ENCODE results near the gene CHSY1. TPM values are rescaled to one million over a fixed set of nuclear protein-coding genes. Genes with fewer than 3 reads are reported as not detected.

CHSY1 gene
- total and polyA plus RNA-seq, 5 donors from 2014 or later = 2.4 to 24.8 (median 2.8) TPM

DNA sequence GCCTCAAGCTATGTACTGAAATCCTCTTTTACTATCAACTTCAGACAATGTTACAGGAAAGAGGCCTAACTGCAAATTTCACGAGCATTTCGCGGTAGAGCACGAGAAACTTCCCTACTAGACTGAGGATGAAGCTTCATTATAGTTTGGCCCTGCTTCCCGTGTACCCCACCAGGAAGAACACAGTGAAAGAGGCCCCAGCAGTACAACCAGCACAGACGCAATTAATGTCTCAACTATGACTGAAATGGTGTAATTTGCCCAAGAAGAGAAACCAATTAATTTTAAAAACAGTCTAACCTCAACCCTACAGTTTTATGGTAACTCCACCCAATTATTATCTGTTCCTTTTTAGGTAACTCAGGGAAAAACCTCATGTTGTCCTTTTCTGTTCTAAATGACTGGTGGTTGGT is 12.1 kb downstream of the CHSY1 start:
- Mint-ChIP-seq H3K4me3 (peak overlapping the region; percentile 66 to 75 (median 72)), H3K9me3 (no peaks in the 10 kb centered on the region), H3K36me3 (peaks cover 5% of the 10 kb centered on the region), H3K27ac (peak overlapping the region; percentile 90 to 91 (median 91)), H3K27me3 (peaks cover 4% of the 10 kb centered on the region), H3K4me1 (peaks cover 39 to 76% (median 58%) of the 10 kb centered on the region in 4 donors)
- DNase-seq = peak in 1 of 3 donors; percentile 62
- no peak for ATAC-seq (ENCODE audit: low read depth in 2 of 2)
- Histone ChIP-seq H3K9me3 (ENCODE audit: control insufficient read depth in 2 of 2, low read length in 2 of 2) (no peaks in the 10 kb centered on the region), H3K4me1 (ENCODE audit: control insufficient read depth, insufficient read depth, low read length, poor library complexity, severe bottlenecking) (peaks cover 62% of the 10 kb centered on the region), H3K27ac (ENCODE audit: insufficient read depth, low read length, poor library complexity, severe bottlenecking) (peak overlapping the region; percentile 74), H3K27me3 (ENCODE audit: control insufficient read depth, insufficient read depth, low read length) (no peaks in the 10 kb centered on the region), H3K36me3 (ENCODE audit: control insufficient read depth, insufficient read depth, low read length) (peaks cover 8% of the 10 kb centered on the region), H3K4me3 (ENCODE audit: low read depth, low read length) (peak overlapping the region; percentile 73)

DNA sequence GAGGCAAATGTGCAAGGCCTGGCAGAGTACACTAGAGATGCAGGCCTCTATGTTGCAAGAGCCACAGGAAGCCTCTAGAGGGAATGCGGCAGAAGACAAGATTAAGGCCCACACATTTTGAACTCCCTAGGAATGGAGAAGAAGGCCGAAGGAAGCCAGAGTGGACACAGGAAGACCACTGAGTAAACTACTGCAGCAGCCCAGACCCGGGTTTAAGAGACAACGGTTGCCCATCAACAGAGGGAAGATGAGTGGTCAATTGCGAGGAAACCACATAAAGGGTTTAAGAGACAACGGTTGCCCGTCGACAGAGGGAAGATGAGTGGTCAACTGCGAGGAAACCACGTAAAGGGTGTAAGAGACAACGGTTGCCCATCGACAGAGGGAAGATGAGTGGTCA is 14.6 kb downstream of the CHSY1 start:
- no peaks in the 10 kb centered on the region for H3K9me3 Mint-ChIP-seq
- H3K4me3 Mint-ChIP-seq = peak overlapping the region in 2 of 4 donors; percentile 24 to 47
- H3K27ac Mint-ChIP-seq = peak overlapping the region in 1 of 3 donors; percentile 65
- Histone ChIP-seq H3K27me3 (ENCODE audit: control insufficient read depth, insufficient read depth, low read length) (no peaks in the 10 kb centered on the region), H3K4me1 (ENCODE audit: control insufficient read depth, insufficient read depth, low read length, poor library complexity, severe bottlenecking) (peaks cover 37% of the 10 kb centered on the region), H3K27ac (ENCODE audit: insufficient read depth, low read length, poor library complexity, severe bottlenecking) (no peak overlapping the region), H3K36me3 (ENCODE audit: control insufficient read depth, insufficient read depth, low read length) (peaks cover 20% of the 10 kb centered on the region), H3K4me3 (ENCODE audit: low read depth, low read length) (no peak overlapping the region), H3K9me3 (ENCODE audit: control insufficient read depth in 2 of 2, low read length in 2 of 2) (no peaks in the 10 kb centered on the region)
- peaks cover 4% of the 10 kb centered on the region for H3K27me3 Mint-ChIP-seq
- peaks cover 22% of the 10 kb centered on the region for H3K36me3 Mint-ChIP-seq
- H3K4me1 Mint-ChIP-seq = peaks cover 36 to 69% (median 52%) of the 10 kb centered on the region in 4 donors
- DNase-seq = no peak
- ATAC-seq (ENCODE audit: low read depth in 2 of 2) = no peak

DNA sequence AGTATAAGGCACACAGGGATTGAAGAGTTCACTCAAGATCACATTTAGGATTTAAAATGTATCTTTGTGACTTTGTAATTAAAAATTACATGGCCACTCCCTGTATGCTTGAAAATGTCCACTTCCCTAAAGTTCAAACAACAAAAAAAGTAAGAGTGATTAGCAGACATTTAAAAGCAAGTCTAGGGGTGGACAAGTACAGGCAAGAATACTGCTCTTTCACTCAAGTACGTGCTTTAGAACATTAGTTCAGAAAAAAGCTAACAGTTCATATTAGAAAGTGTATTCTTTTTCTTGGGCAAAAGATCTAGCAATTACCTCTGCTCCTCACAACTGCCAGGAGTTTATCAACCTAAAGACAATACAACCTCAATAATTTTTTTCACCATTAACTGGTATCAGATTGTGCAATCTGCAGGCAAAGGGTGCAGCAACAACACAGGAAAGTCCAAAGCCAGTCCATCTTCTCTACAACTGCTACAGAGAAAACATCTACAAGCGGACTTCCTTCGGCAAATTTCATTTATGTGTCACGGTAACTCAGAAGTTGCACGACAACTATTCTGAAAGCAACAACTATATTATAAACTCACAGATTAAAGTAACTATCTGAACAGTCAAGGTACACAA is 18.1 kb downstream of the CHSY1 start:
- Mint-ChIP-seq H3K9me3 (peaks cover 0 to 6% (median 2%) of the 10 kb centered on the region in 7 donors), H3K27me3 (peaks cover 4% of the 10 kb centered on the region), H3K36me3 (peaks cover 34% of the 10 kb centered on the region), H3K4me3 (no peak overlapping the region), H3K27ac (peak overlapping the region in 1 of 3 donors; percentile 37), H3K4me1 (peaks cover 31 to 51% (median 41%) of the 10 kb centered on the region in 4 donors)
- ATAC-seq (ENCODE audit: low read depth in 2 of 2) (no peak), DNase-seq (no peak)
- Histone ChIP-seq H3K4me3 (ENCODE audit: low read depth, low read length) (no peak overlapping the region), H3K36me3 (ENCODE audit: control insufficient read depth, insufficient read depth, low read length) (peaks cover 26% of the 10 kb centered on the region), H3K27me3 (ENCODE audit: control insufficient read depth, insufficient read depth, low read length) (no peaks in the 10 kb centered on the region), H3K4me1 (ENCODE audit: control insufficient read depth, insufficient read depth, low read length, poor library complexity, severe bottlenecking) (peaks cover 8% of the 10 kb centered on the region), H3K9me3 (ENCODE audit: control insufficient read depth in 2 of 2, low read length in 2 of 2) (peaks cover 2 to 6% of the 10 kb centered on the region in 2 experiments), H3K27ac (ENCODE audit: insufficient read depth, low read length, poor library complexity, severe bottlenecking) (no peak overlapping the region)

DNA sequence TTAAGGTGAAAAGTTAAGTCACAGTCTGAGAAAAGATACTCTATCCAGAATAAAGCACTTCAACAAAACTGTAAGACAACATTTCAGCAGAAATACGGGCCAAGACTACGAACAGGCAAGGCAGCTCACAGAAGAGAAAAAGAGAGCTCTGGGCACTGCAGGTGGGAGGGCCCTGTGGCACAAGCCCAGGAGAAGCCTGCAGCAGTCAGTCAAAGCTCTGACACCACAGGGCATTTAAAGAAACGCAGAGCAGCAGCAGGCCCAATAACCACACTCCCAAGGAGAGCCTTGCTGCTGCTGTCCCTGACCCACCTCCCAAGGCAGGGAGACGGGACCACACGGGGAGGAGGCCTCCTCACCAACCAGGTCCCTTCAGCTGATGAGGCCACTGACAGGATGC is 19.2 kb downstream of the CHSY1 start:
- Mint-ChIP-seq H3K9me3 (peaks cover 0 to 15% (median 7%) of the 10 kb centered on the region in 7 donors), H3K4me3 (no peak overlapping the region), H3K27me3 (peaks cover 4% of the 10 kb centered on the region), H3K4me1 (peaks cover 30 to 45% (median 43%) of the 10 kb centered on the region in 4 donors), H3K36me3 (peaks cover 43% of the 10 kb centered on the region), H3K27ac (no peak overlapping the region)
- Histone ChIP-seq H3K27ac (ENCODE audit: insufficient read depth, low read length, poor library complexity, severe bottlenecking) (no peak overlapping the region), H3K4me1 (ENCODE audit: control insufficient read depth, insufficient read depth, low read length, poor library complexity, severe bottlenecking) (peaks cover 5% of the 10 kb centered on the region), H3K4me3 (ENCODE audit: low read depth, low read length) (no peak overlapping the region), H3K36me3 (ENCODE audit: control insufficient read depth, insufficient read depth, low read length) (peaks cover 30% of the 10 kb centered on the region), H3K9me3 (ENCODE audit: control insufficient read depth in 2 of 2, low read length in 2 of 2) (peaks cover 11 to 16% of the 10 kb centered on the region in 2 experiments), H3K27me3 (ENCODE audit: control insufficient read depth, insufficient read depth, low read length) (no peaks in the 10 kb centered on the region)
- ATAC-seq (ENCODE audit: low read depth in 2 of 2) = no peak
- DNase-seq = no peak

DNA sequence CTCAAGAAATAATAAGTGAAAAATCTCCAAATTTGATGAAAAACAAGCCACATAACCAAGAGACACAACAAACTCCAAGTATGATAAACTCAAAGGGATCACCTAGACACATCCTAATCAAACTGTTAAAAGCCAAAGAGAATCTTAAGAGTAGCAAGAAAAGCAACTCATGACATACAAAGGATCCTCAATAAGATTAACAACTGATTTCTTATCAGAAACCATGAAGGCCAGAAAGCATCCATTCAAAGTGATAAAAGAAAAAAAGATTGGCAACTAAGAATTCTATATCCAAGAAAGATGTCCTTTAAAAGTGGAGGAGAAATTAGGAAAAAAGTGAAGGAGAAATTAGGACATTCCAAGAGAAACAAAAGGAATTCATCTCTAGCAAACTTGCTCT is 23.5 kb downstream of the CHSY1 start:
- peak overlapping the region in 2 of 3 donors; percentile 23 to 64 for H3K27ac Mint-ChIP-seq
- no peak for DNase-seq

DNA sequence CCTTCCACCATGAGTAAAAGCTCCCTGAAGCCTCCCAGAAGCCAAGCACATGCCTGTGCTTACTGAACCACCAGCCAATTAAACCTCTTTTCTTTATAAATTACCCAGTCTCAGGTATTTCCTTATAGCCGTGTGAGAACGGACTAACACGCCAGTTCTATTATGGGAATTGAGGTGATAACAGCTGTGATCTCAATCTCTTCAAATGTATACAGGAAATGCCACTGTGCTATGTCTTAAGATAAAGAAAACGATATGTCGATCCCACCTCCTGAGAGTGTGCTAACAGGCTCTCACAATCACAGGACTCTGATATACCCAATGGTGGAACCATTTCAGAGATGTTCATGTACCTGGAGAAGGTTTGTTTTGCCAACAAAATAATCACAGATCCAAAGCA is 26.2 kb downstream of the CHSY1 start:
- Mint-ChIP-seq H3K27ac (peak overlapping the region in 2 of 3 donors; percentile 11 to 56), H3K9me3 (peaks cover 0 to 16% (median 7%) of the 10 kb centered on the region in 7 donors), H3K27me3 (no peaks in the 10 kb centered on the region), H3K4me3 (no peak overlapping the region), H3K4me1 (peaks cover 31 to 62% (median 55%) of the 10 kb centered on the region in 4 donors), H3K36me3 (peaks cover 44% of the 10 kb centered on the region)
- H3K4me1 ChIP-seq (ENCODE audit: control insufficient read depth, insufficient read depth, low read length, poor library complexity, severe bottlenecking) = no peaks in the 10 kb centered on the region
- no peak overlapping the region for H3K4me3 ChIP-seq (ENCODE audit: low read depth, low read length)
- H3K27ac ChIP-seq (ENCODE audit: insufficient read depth, low read length, poor library complexity, severe bottlenecking) = no peak overlapping the region
- DNase-seq (no peak), ATAC-seq (ENCODE audit: low read depth in 2 of 2) (no peak)
- H3K9me3 ChIP-seq (ENCODE audit: control insufficient read depth in 2 of 2, low read length in 2 of 2) = peaks cover 11 to 16% of the 10 kb centered on the region in 2 experiments
- no peaks in the 10 kb centered on the region for H3K27me3 ChIP-seq (ENCODE audit: control insufficient read depth, insufficient read depth, low read length)
- H3K36me3 ChIP-seq (ENCODE audit: control insufficient read depth, insufficient read depth, low read length) = peaks cover 9% of the 10 kb centered on the region

More for the DNA sequence above, 23.5 kb downstream of the CHSY1 start:
- Histone ChIP-seq H3K36me3 (ENCODE audit: control insufficient read depth, insufficient read depth, low read length) (peaks cover 13% of the 10 kb centered on the region), H3K9me3 (ENCODE audit: control insufficient read depth in 2 of 2, low read length in 2 of 2) (peaks cover 11 to 16% of the 10 kb centered on the region in 2 experiments), H3K27me3 (ENCODE audit: control insufficient read depth, insufficient read depth, low read length) (no peaks in the 10 kb centered on the region), H3K4me3 (ENCODE audit: low read depth, low read length) (no peak overlapping the region), H3K27ac (ENCODE audit: insufficient read depth, low read length, poor library complexity, severe bottlenecking) (no peak overlapping the region), H3K4me1 (ENCODE audit: control insufficient read depth, insufficient read depth, low read length, poor library complexity, severe bottlenecking) (peaks cover 4% of the 10 kb centered on the region)
- Mint-ChIP-seq H3K9me3 (peaks cover 0 to 16% (median 7%) of the 10 kb centered on the region in 7 donors), H3K4me3 (no peak overlapping the region), H3K4me1 (peaks cover 37 to 66% (median 54%) of the 10 kb centered on the region in 4 donors), H3K27me3 (no peaks in the 10 kb centered on the region), H3K36me3 (peaks cover 47% of the 10 kb centered on the region)
- no peak for ATAC-seq (ENCODE audit: low read depth in 2 of 2)

DNA sequence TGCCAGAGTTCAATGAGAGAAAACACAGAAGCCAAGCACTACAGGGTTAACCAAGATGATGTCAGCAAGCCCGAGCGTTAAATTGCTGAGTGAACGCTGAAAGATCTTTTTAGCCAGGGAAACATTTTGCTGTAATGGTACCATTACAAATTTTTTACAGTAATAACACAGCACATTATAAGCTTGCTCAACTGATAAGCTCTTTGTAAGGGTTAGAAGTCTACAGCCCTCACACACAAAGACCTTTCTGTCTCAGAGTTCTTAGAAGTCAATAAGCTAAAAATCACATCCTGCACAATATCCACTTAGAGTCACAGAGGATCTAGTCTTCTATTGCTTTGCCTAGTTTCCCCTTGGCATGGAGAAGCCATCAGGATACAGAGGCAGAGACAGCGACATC is 29.9 kb downstream of the CHSY1 start:
- peaks cover 38% of the 10 kb centered on the region for H3K36me3 Mint-ChIP-seq
- peak overlapping the region in 1 of 4 donors; percentile 47 for H3K4me3 Mint-ChIP-seq
- no peak for ATAC-seq (ENCODE audit: low read depth in 2 of 2)
- Histone ChIP-seq H3K4me3 (ENCODE audit: low read depth, low read length) (no peak overlapping the region), H3K4me1 (ENCODE audit: control insufficient read depth, insufficient read depth, low read length, poor library complexity, severe bottlenecking) (no peaks in the 10 kb centered on the region), H3K27ac (ENCODE audit: insufficient read depth, low read length, poor library complexity, severe bottlenecking) (no peak overlapping the region), H3K9me3 (ENCODE audit: control insufficient read depth in 2 of 2, low read length in 2 of 2) (no peaks in the 10 kb centered on the region), H3K27me3 (ENCODE audit: control insufficient read depth, insufficient read depth, low read length) (no peaks in the 10 kb centered on the region), H3K36me3 (ENCODE audit: control insufficient read depth, insufficient read depth, low read length) (peaks cover 6% of the 10 kb centered on the region)
- H3K4me1 Mint-ChIP-seq = peaks cover 16 to 86% (median 72%) of the 10 kb centered on the region in 4 donors
- H3K9me3 Mint-ChIP-seq = no peaks in the 10 kb centered on the region
- H3K27me3 Mint-ChIP-seq = no peaks in the 10 kb centered on the region
- H3K27ac Mint-ChIP-seq = peak overlapping the region in 2 of 3 donors; percentile 27 to 84
- DNase-seq = peak in 1 of 3 donors; percentile 27

DNA sequence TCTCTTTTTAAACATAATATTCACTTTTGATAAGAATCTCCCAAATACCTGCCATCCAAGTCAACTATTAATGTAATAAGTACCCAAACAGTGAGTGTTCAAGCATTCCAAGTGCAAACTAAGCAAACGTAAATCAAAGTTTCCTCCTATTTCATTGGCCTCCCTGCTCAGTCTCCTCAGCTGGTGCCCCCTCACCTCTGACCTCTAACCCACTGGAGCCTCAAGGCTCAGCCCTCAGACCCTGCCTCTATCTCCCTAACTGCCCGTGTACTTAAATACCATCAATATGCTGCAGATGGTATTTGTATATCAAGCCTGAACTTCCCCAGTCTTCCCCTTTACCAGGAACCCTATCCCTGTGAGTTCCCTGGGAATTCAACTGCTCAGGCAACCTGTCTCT is 31.8 kb downstream of the CHSY1 start:
- DNase-seq (no peak), ATAC-seq (ENCODE audit: low read depth in 2 of 2) (no peak)
- Mint-ChIP-seq H3K4me3 (no peak overlapping the region), H3K36me3 (peaks cover 33% of the 10 kb centered on the region), H3K27ac (peak overlapping the region; percentile 17 to 85 (median 70)), H3K4me1 (peaks cover 22 to 82% (median 67%) of the 10 kb centered on the region in 4 donors), H3K27me3 (no peaks in the 10 kb centered on the region), H3K9me3 (no peaks in the 10 kb centered on the region)
- no peaks in the 10 kb centered on the region for H3K4me1 ChIP-seq (ENCODE audit: control insufficient read depth, insufficient read depth, low read length, poor library complexity, severe bottlenecking)
- peaks cover 6% of the 10 kb centered on the region for H3K36me3 ChIP-seq (ENCODE audit: control insufficient read depth, insufficient read depth, low read length)
- no peaks in the 10 kb centered on the region for H3K27me3 ChIP-seq (ENCODE audit: control insufficient read depth, insufficient read depth, low read length)
- no peak overlapping the region for H3K27ac ChIP-seq (ENCODE audit: insufficient read depth, low read length, poor library complexity, severe bottlenecking)
- no peaks in the 10 kb centered on the region for H3K9me3 ChIP-seq (ENCODE audit: control insufficient read depth in 2 of 2, low read length in 2 of 2)
- no peak overlapping the region for H3K4me3 ChIP-seq (ENCODE audit: low read depth, low read length)

Measured in CD4-positive, CD25-positive, alpha-beta regulatory T cell (primary cell).